Measurements from ENCODE around the gene HEYL. TPM values are rescaled to one million over a fixed set of nuclear protein-coding genes. Genes with fewer than 3 reads are reported as not detected.

Gene HEYL
- total and polyA plus RNA-seq, 7 donors, result 0.92 to 14.7 (median 2.5) TPM

DNA sequence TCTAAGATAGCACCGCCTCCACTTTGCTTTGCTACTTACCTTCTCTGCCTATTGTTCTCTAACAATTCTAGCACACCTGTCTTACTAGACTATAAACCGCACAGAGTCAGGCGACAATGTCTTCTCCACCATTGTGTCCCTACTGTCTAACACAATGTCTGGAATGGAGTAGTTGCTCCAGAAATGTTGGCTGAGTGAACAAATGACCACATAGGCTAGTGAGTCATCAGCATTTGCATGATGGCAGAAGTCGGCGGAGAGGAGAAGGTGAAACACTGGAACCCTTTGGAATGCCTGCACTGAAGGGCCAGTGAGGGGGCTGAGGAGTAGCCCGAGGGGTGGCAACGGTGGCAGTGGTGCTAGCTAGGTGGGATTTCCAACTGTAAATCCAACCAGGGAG lies 48.9 kb downstream of the HEYL start:
- DNase-seq, result no peak
- no peak overlapping the region for H3K27ac ChIP-seq
- 90 to 92% methylated on average over 7 of the region's 7 CpGs for WGBS, 2 donors
- no peaks in the 10 kb centered on the region for H3K27me3 ChIP-seq
- H3K4me3 ChIP-seq, result no peak overlapping the region
- H3K9me3 ChIP-seq, result no peaks in the 10 kb centered on the region
- H3K4me1 ChIP-seq, result no peaks in the 10 kb centered on the region
- TF ChIP-seq EP300 (IDR thresholded peaks at IDR 0.05) (no peak), POLR2AphosphoS5 (IDR thresholded peaks at IDR 0.05) (no peak), POLR2A (IDR thresholded peaks at IDR 0.05) (no peak)
- TF ChIP-seq, protein P1, sequence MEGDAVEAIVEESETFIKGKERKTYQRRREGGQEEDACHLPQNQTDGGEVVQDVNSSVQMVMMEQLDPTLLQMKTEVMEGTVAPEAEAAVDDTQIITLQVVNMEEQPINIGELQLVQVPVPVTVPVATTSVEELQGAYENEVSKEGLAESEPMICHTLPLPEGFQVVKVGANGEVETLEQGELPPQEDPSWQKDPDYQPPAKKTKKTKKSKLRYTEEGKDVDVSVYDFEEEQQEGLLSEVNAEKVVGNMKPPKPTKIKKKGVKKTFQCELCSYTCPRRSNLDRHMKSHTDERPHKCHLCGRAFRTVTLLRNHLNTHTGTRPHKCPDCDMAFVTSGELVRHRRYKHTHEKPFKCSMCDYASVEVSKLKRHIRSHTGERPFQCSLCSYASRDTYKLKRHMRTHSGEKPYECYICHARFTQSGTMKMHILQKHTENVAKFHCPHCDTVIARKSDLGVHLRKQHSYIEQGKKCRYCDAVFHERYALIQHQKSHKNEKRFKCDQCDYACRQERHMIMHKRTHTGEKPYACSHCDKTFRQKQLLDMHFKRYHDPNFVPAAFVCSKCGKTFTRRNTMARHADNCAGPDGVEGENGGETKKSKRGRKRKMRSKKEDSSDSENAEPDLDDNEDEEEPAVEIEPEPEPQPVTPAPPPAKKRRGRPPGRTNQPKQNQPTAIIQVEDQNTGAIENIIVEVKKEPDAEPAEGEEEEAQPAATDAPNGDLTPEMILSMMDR (IDR thresholded peaks at IDR 0.05), result no peak
- intact Hi-C loops (cut with DNase I), result no loop called here
- H3K36me3 ChIP-seq, result no peaks in the 10 kb centered on the region

DNA sequence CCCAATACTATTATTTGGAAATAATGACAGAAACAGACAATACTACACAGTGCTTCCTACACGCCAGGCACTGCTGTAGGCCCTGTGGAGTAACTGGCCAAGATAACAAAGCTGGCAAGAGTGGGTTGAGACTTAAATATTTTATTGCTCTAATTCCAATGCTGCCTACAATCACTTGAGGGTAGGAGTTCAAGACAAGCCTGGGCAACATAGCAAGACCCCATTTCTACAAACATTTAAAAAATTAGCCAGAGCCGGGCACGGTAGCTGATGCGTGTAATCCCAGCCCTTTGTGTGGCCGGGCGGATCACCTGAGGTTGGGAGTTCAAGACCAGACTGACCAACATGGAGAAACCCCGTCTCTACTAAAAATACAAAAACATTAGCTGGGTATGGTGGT lies 53.5 kb downstream of the HEYL start:
- H3K36me3 ChIP-seq, result no peaks in the 10 kb centered on the region
- TF ChIP-seq POLR2AphosphoS5 (IDR thresholded peaks at IDR 0.05) (no peak), EP300 (IDR thresholded peaks at IDR 0.05) (no peak), POLR2A (IDR thresholded peaks at IDR 0.05) (no peak)
- TF ChIP-seq, protein P1 (IDR thresholded peaks at IDR 0.05), result no peak
- no peak for DNase-seq
- intact Hi-C loops (cut with DNase I), result no loop called here
- H3K27me3 ChIP-seq, result no peaks in the 10 kb centered on the region
- no peaks in the 10 kb centered on the region for H3K9me3 ChIP-seq
- WGBS, 2 donors, result 94 to 97% methylated on average over 7 of the region's 7 CpGs
- H3K4me1 ChIP-seq, result no peaks in the 10 kb centered on the region
- H3K4me3 ChIP-seq, result no peak overlapping the region
- H3K27ac ChIP-seq, result no peak overlapping the region

DNA sequence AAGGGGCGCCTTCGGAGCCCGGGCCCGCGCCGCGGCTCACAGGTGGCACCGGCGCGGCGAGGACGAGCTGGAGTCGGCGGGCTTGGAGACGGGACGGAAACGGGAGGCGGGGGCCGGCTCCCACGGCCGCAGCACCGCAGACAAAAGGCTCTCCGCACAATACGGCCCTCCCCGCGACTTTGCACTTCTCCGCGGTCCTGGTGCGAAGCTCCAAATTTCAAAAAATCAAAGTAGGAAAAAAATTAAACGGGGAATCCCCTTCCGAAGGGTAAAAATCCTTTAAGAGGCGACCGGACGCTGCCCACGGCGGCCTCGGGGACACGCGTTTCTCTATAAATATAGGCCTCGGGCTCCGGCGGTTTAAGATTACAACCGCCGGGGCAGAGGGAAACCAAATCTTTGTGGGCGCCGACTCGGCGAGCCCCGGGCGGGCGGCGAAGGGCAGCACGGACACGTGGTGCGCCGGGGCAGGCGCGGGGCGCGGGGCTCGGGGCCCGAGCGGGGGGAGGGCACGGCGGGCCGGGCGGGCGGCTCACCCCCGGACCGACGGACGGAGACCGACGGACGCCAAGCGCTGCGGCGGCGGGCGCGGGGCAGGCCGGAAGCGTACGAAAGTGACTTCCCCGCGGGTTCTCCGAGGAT lies 63.3 kb downstream of the HEYL start:
- Histone ChIP-seq H3K36me3 (peaks cover 7 to 23% (median 13%) of the 10 kb centered on the region in 4 donors), H3K4me3 (peak overlapping the region; percentile 56 to 86 (median 70)), H3K4me1 (peaks cover 0 to 32% (median 31%) of the 10 kb centered on the region in 4 donors), H3K9me3 (no peaks in the 10 kb centered on the region), H3K27me3 (no peaks in the 10 kb centered on the region), H3K27ac (peak overlapping the region; percentile 84 to 92 (median 88))
- no peak for TF ChIP-seq POLR2AphosphoS5 (IDR thresholded peaks at IDR 0.05)
- intact Hi-C loops (cut with DNase I), result loop anchor here (5.0 kb wide), 1 partner anchor 461 kb away; no protein-coding TSS in a partner anchor
- DNase-seq, result no peak
- 0% methylated on average over 87 of the region's 87 CpGs for WGBS, 2 donors

- TF ChIP-seq EP300 (IDR thresholded peaks at IDR 0.05) (peak in 2 of 4 donors; percentile 10 to 49), POLR2AphosphoS5 (IDR thresholded peaks at IDR 0.05) (peak in 1 of 4 donors; percentile 38)
- TF ChIP-seq, protein P1 (IDR thresholded peaks at IDR 0.05), result no peak
- Histone ChIP-seq H3K4me3 (peak overlapping the region; percentile 56 to 86 (median 70)), H3K36me3 (peaks cover 15 to 30% (median 20%) of the 10 kb centered on the region in 4 donors), H3K27me3 (no peaks in the 10 kb centered on the region), H3K4me1 (peaks cover 0 to 32% (median 31%) of the 10 kb centered on the region in 4 donors), H3K27ac (peak overlapping the region; percentile 84 to 92 (median 88)), H3K9me3 (no peaks in the 10 kb centered on the region)
- 1 to 3% methylated on average over 48 of the region's 48 CpGs for WGBS, 2 donors
- peak; percentile 86 for DNase-seq
- intact Hi-C loops (cut with DNase I), result loop anchor here (5.0 kb wide), 1 partner anchor 462 kb away; no protein-coding TSS in a partner anchor
Observed at GRCh38 chr1:39575191-39576015, 64.0 kb downstream of the HEYL start.

GRCh38 chr1:39574646-39575045 lies 64.8 kb downstream of the HEYL start:
- intact Hi-C loops (cut with DNase I), result loop anchor here (5.0 kb wide), 1 partner anchor 463 kb away; no protein-coding TSS in a partner anchor
- H3K4me3 ChIP-seq, result peak overlapping the region; percentile 56 to 86 (median 70)
- DNase-seq, result no peak
- peak overlapping the region; percentile 84 to 92 (median 88) for H3K27ac ChIP-seq
- TF ChIP-seq POLR2A (IDR thresholded peaks at IDR 0.05) (no peak), POLR2AphosphoS5 (IDR thresholded peaks at IDR 0.05) (no peak), EP300 (IDR thresholded peaks at IDR 0.05) (no peak)
- TF ChIP-seq, protein P1 (IDR thresholded peaks at IDR 0.05), result no peak
- no peaks in the 10 kb centered on the region for H3K9me3 ChIP-seq
- H3K4me1 ChIP-seq, result peaks cover 0 to 32% (median 31%) of the 10 kb centered on the region in 4 donors
- peaks cover 22 to 38% (median 28%) of the 10 kb centered on the region in 4 donors for H3K36me3 ChIP-seq
- H3K27me3 ChIP-seq, result no peaks in the 10 kb centered on the region
- 11 to 30% methylated on average over 5 of the region's 5 CpGs for WGBS, 2 donors

Data from sigmoid colon (tissue), 7 donors.